Measurements from ENCODE around the gene MSS51.

MSS51 gene

GRCh38 chr10:73433538-73433867 is at the start of gene MSS51:
TSS of gene MSS51 (minus strand) at chr10:73433561. CDS start at chr10:73428284, 5,277 bp downstream.
- TF ChIP-seq GATA2 (IDR thresholded peaks at IDR 0.05; ENCODE audit: low read depth, low read length) (no peak), GATA3 (IDR thresholded peaks at IDR 0.05; ENCODE audit: low read depth, low read length) (no peak)

- no peak for TF ChIP-seq GATA2 (IDR thresholded peaks at IDR 0.05; ENCODE audit: low read depth, low read length)
- no peak for TF ChIP-seq GATA3 (IDR thresholded peaks at IDR 0.05; ENCODE audit: low read depth, low read length)
These were observed 46.8 kb upstream of the MSS51 start for GRCh38 chr10:73480158-73480557.

- TF ChIP-seq GATA2 (IDR thresholded peaks at IDR 0.05; ENCODE audit: low read depth, low read length) (no peak), GATA3 (IDR thresholded peaks at IDR 0.05; ENCODE audit: low read depth, low read length) (no peak)
These were observed 45.3 kb upstream of the MSS51 start for GRCh38 chr10:73478636-73479035.

GRCh38 chr10:73471226-73471625 is 37.9 kb upstream of the MSS51 start:
- TF ChIP-seq GATA3 (IDR thresholded peaks at IDR 0.05; ENCODE audit: low read depth, low read length) (no peak), GATA2 (IDR thresholded peaks at IDR 0.05; ENCODE audit: low read depth, low read length) (no peak)

- TF ChIP-seq GATA2 (IDR thresholded peaks at IDR 0.05; ENCODE audit: low read depth, low read length) (no peak), GATA3 (IDR thresholded peaks at IDR 0.05; ENCODE audit: low read depth, low read length) (no peak)
These were observed 36.2 kb upstream of the MSS51 start for GRCh38 chr10:73469579-73469978.

- no peak for TF ChIP-seq GATA3 (IDR thresholded peaks at IDR 0.05; ENCODE audit: low read depth, low read length)
- no peak for TF ChIP-seq GATA2 (IDR thresholded peaks at IDR 0.05; ENCODE audit: low read depth, low read length)
These were observed 33.8 kb upstream of the MSS51 start for GRCh38 chr10:73467206-73467605.

- TF ChIP-seq GATA2 (IDR thresholded peaks at IDR 0.05; ENCODE audit: low read depth, low read length) (peak; percentile 62; the same call in 1 of the 2 replicates), GATA3 (IDR thresholded peaks at IDR 0.05; ENCODE audit: low read depth, low read length) (peak; percentile 71)
These were observed 32.8 kb upstream of the MSS51 start for GRCh38 chr10:73465978-73466726.

GRCh38 chr10:73460897-73461296 is 27.5 kb upstream of the MSS51 start:
- no peak for TF ChIP-seq GATA3 (IDR thresholded peaks at IDR 0.05; ENCODE audit: low read depth, low read length)
- TF ChIP-seq GATA2 (IDR thresholded peaks at IDR 0.05; ENCODE audit: low read depth, low read length), result no peak

GRCh38 chr10:73459683-73460314 is 26.4 kb upstream of the MSS51 start:
- TF ChIP-seq GATA3 (IDR thresholded peaks at IDR 0.05; ENCODE audit: low read depth, low read length) (no peak), GATA2 (IDR thresholded peaks at IDR 0.05; ENCODE audit: low read depth, low read length) (no peak)

GRCh38 chr10:73456187-73456890 is 23.0 kb upstream of the MSS51 start:
- TF ChIP-seq GATA3 (IDR thresholded peaks at IDR 0.05; ENCODE audit: low read depth, low read length), result no peak
- no peak for TF ChIP-seq GATA2 (IDR thresholded peaks at IDR 0.05; ENCODE audit: low read depth, low read length)

GRCh38 chr10:73449113-73449512 is 15.8 kb upstream of the MSS51 start:
- no peak for TF ChIP-seq GATA2 (IDR thresholded peaks at IDR 0.05; ENCODE audit: low read depth, low read length)
- TF ChIP-seq GATA3 (IDR thresholded peaks at IDR 0.05; ENCODE audit: low read depth, low read length), result no peak

GRCh38 chr10:73448384-73448783 is 15.0 kb upstream of the MSS51 start:
- TF ChIP-seq GATA3 (IDR thresholded peaks at IDR 0.05; ENCODE audit: low read depth, low read length) (no peak), GATA2 (IDR thresholded peaks at IDR 0.05; ENCODE audit: low read depth, low read length) (no peak)

- TF ChIP-seq GATA3 (IDR thresholded peaks at IDR 0.05; ENCODE audit: low read depth, low read length), result no peak
- no peak for TF ChIP-seq GATA2 (IDR thresholded peaks at IDR 0.05; ENCODE audit: low read depth, low read length)
These were observed 13.6 kb upstream of the MSS51 start for GRCh38 chr10:73446926-73447325.

GRCh38 chr10:73444457-73444856 is 11.1 kb upstream of the MSS51 start:
- no peak for TF ChIP-seq GATA3 (IDR thresholded peaks at IDR 0.05; ENCODE audit: low read depth, low read length)
- TF ChIP-seq GATA2 (IDR thresholded peaks at IDR 0.05; ENCODE audit: low read depth, low read length), result no peak

Data from SH-SY5Y (cell line).